MM.1S (cell line): Measurements from ENCODE around the gene LYRM4.

Source experiments
- DNase-seq: peaks from one replicate; pipeline ENCODE4 v3.0.0-alpha.2; 2015
- H2AFZ ChIP-seq: fragments of 300-600 bp; sonication (generic); 2 replicates; pipeline ENCODE4 v1.6.0; 2016; ENCODE audit warnings: antibody characterized with exemption, low read length
- H3F3A ChIP-seq: fragments of 300-600 bp; sonication (generic); 2 replicates; pipeline ENCODE4 v1.6.1; 2016; ENCODE audit warnings: mild to moderate bottlenecking, antibody characterized with exemption, low read length, moderate library complexity, mixed read lengths; ENCODE audit not compliant: insufficient read depth
- H3K27ac ChIP-seq: fragments of 300-600 bp; sonication (generic); 2 replicates; pipeline ENCODE4 v1.5.1; 2016; ENCODE audit warnings: mild to moderate bottlenecking, low read length
- H3K27me3 ChIP-seq: fragments of 300-600 bp; sonication (generic); replicated peaks from 2 replicates; pipeline ENCODE4 v1.6.0; 2016; ENCODE audit warnings: low read length; ENCODE audit not compliant: insufficient read depth
- H3K36me3 ChIP-seq: fragments of 300-600 bp; sonication (generic); replicated peaks from 2 replicates; pipeline ENCODE4 v1.6.1; 2016; ENCODE audit warnings: mild to moderate bottlenecking, low read length, mixed read lengths; ENCODE audit not compliant: insufficient read depth
- H3K4me1 ChIP-seq: fragments of 300-600 bp; sonication (generic); 2 replicates; pipeline ENCODE4 v1.6.1; 2016; ENCODE audit warnings: low read length, mixed read lengths
- H3K4me2 ChIP-seq: fragments of 300-600 bp; sonication (generic); 2 replicates; pipeline ENCODE4 v1.6.0; 2016; ENCODE audit warnings: low read depth, low read length
- H3K4me3 ChIP-seq: fragments of 300-600 bp; sonication (generic); 2 replicates; pipeline ENCODE4 v1.5.1; 2016; ENCODE audit warnings: low read length, mixed read lengths
- H3K79me2 ChIP-seq: fragments of 300-600 bp; sonication (generic); 2 replicates; pipeline ENCODE4 v1.6.1; 2016; ENCODE audit warnings: mixed run types, low read length, mixed read lengths
- H3K9ac ChIP-seq: fragments of 300-600 bp; sonication (generic); 2 replicates; pipeline ENCODE4 v1.6.1; 2016; ENCODE audit warnings: low read length, mixed read lengths
- H3K9me2 ChIP-seq: fragments of 300-600 bp; sonication (generic); replicated peaks from 2 replicates; pipeline ENCODE4 v1.6.1; 2016; ENCODE audit warnings: mild to moderate bottlenecking, low read length, mixed read lengths; ENCODE audit not compliant: insufficient read depth
- H3K9me3 ChIP-seq: fragments of 300-600 bp; sonication (generic); replicated peaks from 2 replicates; pipeline ENCODE4 v1.6.1; 2016; ENCODE audit warnings: mild to moderate bottlenecking, low read length, mixed read lengths; ENCODE audit not compliant: insufficient read depth
- H4K20me1 ChIP-seq: fragments of 300-600 bp; sonication (generic); 2 replicates; pipeline ENCODE4 v1.6.1; 2016; ENCODE audit warnings: mild to moderate bottlenecking, low read length, moderate library complexity, mixed read lengths; ENCODE audit not compliant: insufficient read depth
- CTCF ChIP-seq: fragments of 300-600 bp; sonication (generic); IDR thresholded peaks from 2 replicates; pipeline ENCODE4 v1.5.1; 2016; ENCODE audit warnings: antibody characterized with exemption, low read length, mixed read lengths
- EZH2 ChIP-seq: fragments of 300-600 bp; sonication (generic); optimal IDR thresholded peaks from 2 replicates; pipeline ENCODE3; 2017; ENCODE audit warnings: low read depth, mild to moderate bottlenecking, antibody characterized with exemption, low read length, mixed read lengths
- EZH2phosphoT487 ChIP-seq: fragments of 300-600 bp; sonication (generic); IDR thresholded peaks from 2 replicates; pipeline ENCODE4 v1.6.1; 2018; ENCODE audit warnings: antibody characterized with exemption, low read length

LYRM4 gene

GRCh38 chr6:5257400-5257799, 3.4 kb downstream of the LYRM4 start:
- no peak for DNase-seq
- no peaks in the 10 kb centered on the region for H4K20me1 ChIP-seq
- peaks cover 5% of the 10 kb centered on the region; the same call in 1 of the 2 replicates for H3F3A ChIP-seq
- no peak overlapping the region for H3K9ac ChIP-seq
- H3K4me2 ChIP-seq, result no peak overlapping the region
- H3K36me3 ChIP-seq, result no peaks in the 10 kb centered on the region
- H3K79me2 ChIP-seq, result peaks cover 56% of the 10 kb centered on the region
- no peaks in the 10 kb centered on the region for H3K9me2 ChIP-seq
- no peaks in the 10 kb centered on the region for H3K9me3 ChIP-seq
- H3K4me1 ChIP-seq, result peaks cover 9% of the 10 kb centered on the region
- no peaks in the 10 kb centered on the region for H3K27me3 ChIP-seq
- no peak overlapping the region for H2AFZ ChIP-seq
- H3K4me3 ChIP-seq, result no peak overlapping the region
- TF ChIP-seq EZH2phosphoT487, result no peak
- no peak for TF ChIP-seq CTCF
- TF ChIP-seq EZH2, result no peak
- no peak overlapping the region for H3K27ac ChIP-seq

GRCh38 chr6:5256952-5257351, 3.8 kb downstream of the LYRM4 start:
- H4K20me1 ChIP-seq, result no peaks in the 10 kb centered on the region
- H3K36me3 ChIP-seq, result no peaks in the 10 kb centered on the region
- TF ChIP-seq CTCF (no peak), EZH2phosphoT487 (no peak), EZH2 (no peak)
- H3K27ac ChIP-seq, result no peak overlapping the region
- H3F3A ChIP-seq, result peaks cover 5% of the 10 kb centered on the region; the same call in 1 of the 2 replicates
- H3K27me3 ChIP-seq, result no peaks in the 10 kb centered on the region
- no peak overlapping the region for H3K4me2 ChIP-seq
- no peak overlapping the region for H3K9ac ChIP-seq
- no peak overlapping the region for H3K4me3 ChIP-seq
- DNase-seq, result no peak
- H3K79me2 ChIP-seq, result peaks cover 52% of the 10 kb centered on the region
- H3K4me1 ChIP-seq, result peaks cover 9% of the 10 kb centered on the region
- no peak overlapping the region for H2AFZ ChIP-seq
- H3K9me2 ChIP-seq, result no peaks in the 10 kb centered on the region
- H3K9me3 ChIP-seq, result no peaks in the 10 kb centered on the region

GRCh38 chr6:5250911-5251310, 9.8 kb downstream of the LYRM4 start:
- H3K27ac ChIP-seq, result no peak overlapping the region
- TF ChIP-seq EZH2phosphoT487 (no peak), EZH2 (no peak), CTCF (no peak)
- no peaks in the 10 kb centered on the region for H4K20me1 ChIP-seq
- 0 out of 2 replicates have a peak, but pooled peaks cover 5% of the 10 kb centered on the region for H3K4me1 ChIP-seq
- no peak overlapping the region for H3K4me3 ChIP-seq
- H3K9me3 ChIP-seq, result no peaks in the 10 kb centered on the region
- no peak overlapping the region for H3K9ac ChIP-seq
- no peak overlapping the region for H2AFZ ChIP-seq
- no peaks in the 10 kb centered on the region for H3K9me2 ChIP-seq
- H3K79me2 ChIP-seq, result peaks cover 31% of the 10 kb centered on the region
- no peak for DNase-seq
- H3K36me3 ChIP-seq, result no peaks in the 10 kb centered on the region
- no peak overlapping the region for H3K4me2 ChIP-seq
- no peaks in the 10 kb centered on the region for H3F3A ChIP-seq
- H3K27me3 ChIP-seq, result no peaks in the 10 kb centered on the region
